HFF-Myc (cell line): ENCODE measurements around the gene SNAI1.

Experiments
- DNase-seq: peaks from one replicate; pipeline ENCODE4 v3.0.0-alpha.2; 2011; ENCODE audit warnings: low read depth; ENCODE audit errors: extremely low read depth
- H3K4me3 ChIP-seq: replicated peaks from 2 replicates; pipeline ENCODE4 v1.5.1; 2011; ENCODE audit warnings: low read depth, mild to moderate bottlenecking, control low read depth, low read length
- TF ChIP-seq, protein P1 (sequence below): IDR thresholded peaks from 2 replicates; pipeline ENCODE4 v1.5.1; 2012; ENCODE audit warnings: mild to moderate bottlenecking, low read depth, low read length, control low read depth; ENCODE audit errors: missing control alignments

SNAI1 gene

DNA sequence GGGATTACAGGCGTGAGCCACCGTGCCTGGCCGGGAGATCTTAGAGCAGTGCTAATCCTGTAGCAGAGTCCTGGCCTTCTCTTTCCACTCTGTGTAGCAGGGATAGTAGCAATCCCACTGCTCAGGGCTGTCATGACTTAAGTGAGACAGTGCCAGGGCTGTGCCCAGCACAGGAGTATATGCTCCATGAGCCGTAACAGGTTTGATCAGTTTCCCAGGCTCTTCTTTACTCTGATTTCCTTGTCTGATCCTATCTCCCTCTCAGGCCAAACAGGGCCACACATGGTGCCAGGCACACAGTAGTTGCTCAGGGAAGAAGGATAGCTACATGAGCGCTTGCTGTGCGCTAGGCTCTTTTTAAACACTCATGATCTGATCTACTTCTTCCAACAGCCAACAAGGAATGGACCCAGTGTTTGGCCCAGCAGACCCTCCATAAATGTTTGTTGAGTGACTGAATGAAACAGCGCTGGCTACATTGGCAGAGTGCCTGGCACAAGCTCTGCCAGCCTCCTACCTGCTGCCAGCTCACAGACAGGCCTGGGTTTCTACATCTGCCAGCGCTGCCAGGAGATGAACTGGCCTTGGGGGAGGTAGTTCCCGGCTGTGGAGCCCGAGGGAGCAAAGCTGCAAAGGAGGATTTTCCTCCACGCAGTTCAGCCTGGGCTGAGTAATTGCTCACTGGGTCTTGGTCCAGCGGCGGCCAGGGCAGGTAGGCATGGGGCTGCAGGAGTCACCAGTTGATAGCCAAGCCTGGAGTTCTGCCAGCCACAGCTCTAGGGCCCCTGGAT is 36.9 kb downstream of the SNAI1 start:
- TF ChIP-seq, protein P1, sequence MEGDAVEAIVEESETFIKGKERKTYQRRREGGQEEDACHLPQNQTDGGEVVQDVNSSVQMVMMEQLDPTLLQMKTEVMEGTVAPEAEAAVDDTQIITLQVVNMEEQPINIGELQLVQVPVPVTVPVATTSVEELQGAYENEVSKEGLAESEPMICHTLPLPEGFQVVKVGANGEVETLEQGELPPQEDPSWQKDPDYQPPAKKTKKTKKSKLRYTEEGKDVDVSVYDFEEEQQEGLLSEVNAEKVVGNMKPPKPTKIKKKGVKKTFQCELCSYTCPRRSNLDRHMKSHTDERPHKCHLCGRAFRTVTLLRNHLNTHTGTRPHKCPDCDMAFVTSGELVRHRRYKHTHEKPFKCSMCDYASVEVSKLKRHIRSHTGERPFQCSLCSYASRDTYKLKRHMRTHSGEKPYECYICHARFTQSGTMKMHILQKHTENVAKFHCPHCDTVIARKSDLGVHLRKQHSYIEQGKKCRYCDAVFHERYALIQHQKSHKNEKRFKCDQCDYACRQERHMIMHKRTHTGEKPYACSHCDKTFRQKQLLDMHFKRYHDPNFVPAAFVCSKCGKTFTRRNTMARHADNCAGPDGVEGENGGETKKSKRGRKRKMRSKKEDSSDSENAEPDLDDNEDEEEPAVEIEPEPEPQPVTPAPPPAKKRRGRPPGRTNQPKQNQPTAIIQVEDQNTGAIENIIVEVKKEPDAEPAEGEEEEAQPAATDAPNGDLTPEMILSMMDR: no peak
- no peak overlapping the region for H3K4me3 ChIP-seq
- DNase-seq: no peak

DNA sequence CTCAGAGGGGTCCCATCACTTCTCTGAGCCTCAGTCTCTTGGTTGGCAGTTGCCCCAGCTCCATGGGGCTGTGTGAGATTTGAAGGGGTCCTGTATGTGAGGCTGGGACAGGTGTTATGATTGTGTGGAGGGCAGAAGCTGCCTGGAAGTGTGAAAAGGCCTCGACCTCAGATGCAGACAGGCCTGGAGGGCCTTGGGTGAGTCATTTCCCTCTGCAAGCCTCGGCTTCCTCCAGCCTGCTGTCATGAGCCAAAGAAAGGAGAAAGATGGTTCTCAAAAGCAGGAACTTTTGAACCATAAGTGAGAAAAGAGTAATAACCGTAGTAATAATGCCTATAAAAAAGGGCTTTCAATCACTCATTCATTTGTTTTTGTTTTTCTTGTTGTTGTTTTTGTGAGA is 37.5 kb downstream of the SNAI1 start:
- TF ChIP-seq, protein P1: no peak
- DNase-seq: no peak
- no peak overlapping the region for H3K4me3 ChIP-seq

DNA sequence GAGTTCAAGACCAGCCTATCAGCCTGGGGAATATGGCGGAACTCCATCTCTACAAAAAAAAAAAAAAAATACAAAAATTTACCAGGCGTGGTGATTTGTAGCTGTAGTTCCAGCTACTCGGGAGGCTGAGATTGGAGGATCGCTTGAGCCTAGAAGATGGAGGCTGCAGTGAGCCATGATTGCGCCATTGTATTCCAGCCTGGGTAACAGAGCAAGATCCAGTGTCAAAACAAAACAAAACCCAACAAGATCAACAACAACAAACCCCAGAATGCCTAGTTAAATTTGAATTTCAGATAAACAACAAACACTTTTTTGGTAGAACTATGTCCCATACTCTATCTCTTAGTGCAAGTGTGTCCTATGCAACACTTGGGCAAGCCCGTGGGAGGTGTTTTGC is 39.9 kb downstream of the SNAI1 start:
- no peak overlapping the region for H3K4me3 ChIP-seq
- no peak for DNase-seq
- TF ChIP-seq, protein P1: no peak

DNA sequence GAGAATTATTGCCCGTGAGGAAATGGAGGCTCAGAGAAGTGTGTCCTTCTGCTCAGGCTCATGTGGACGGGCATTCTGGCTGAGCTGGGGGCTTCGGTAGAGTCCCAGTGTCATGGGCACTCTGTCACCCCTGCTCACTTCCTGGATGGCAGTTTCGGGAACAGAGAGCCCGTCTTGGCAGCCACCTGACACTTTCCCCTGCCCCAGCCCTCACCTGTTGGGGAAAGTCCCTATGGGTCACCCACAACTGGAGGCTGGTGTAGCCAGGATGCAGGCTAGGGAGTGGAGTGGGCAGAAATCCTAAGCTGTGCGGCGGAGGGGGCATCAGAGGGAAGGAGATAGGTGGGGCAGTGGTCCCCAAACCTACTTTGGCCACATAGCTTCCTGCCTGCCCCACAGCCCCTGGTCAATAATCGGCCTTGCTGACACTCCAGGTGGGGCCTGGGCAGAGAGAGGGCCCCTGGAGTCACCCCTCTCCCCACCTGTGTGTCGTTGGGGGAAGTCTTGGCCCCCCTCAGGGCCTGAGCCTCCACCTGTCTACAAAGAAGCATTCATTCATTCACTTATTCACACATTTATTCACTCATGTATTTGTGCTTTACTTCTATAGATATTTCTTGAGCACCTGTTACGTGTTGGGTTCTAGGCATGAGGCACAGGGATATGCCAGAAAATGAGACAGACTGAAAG is 40.5 kb downstream of the SNAI1 start:
- H3K4me3 ChIP-seq: no peak overlapping the region
- DNase-seq: no peak
- TF ChIP-seq, protein P1: no peak

DNA sequence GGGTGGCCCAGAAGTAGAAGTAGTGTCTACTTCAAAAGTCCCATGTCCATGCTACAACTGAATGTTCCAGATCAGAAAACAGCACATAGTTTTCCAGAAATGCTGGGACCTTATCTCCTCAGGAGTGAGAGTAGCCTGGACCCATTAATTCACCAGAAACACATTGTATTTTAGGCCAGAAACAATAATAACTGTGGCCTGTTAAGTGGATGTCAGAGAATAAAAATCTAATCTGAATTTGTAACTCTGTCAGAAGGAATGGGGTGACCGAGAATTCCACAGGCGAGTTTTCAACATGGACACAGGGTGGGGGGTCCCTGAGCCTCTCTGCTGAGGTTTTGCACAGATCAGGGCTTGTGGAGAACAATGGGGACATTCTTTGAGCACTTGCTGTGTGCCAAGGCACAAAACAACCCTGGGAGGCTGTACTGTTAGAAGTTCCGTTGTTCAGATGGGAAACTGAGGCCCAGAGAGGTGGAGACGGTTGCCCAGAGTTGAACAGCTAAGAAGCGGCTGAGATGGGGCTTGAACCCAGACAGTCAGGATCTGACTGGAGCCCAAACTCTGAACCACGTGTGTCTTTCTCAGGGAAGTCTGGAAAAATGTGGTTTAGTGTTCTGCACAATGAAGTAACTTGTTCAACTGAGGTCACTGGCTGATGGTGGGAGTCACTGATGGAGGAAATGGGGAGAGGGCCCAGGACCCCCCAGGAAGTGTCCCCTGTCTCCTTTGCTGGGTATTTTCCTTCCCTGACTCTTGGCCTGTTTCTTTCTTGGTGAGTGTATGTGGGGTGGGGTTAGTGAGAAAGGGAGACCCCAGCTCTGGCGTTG is 44.2 kb downstream of the SNAI1 start:
- TF ChIP-seq, protein P1: no peak
- no peak for DNase-seq
- no peak overlapping the region for H3K4me3 ChIP-seq

DNA sequence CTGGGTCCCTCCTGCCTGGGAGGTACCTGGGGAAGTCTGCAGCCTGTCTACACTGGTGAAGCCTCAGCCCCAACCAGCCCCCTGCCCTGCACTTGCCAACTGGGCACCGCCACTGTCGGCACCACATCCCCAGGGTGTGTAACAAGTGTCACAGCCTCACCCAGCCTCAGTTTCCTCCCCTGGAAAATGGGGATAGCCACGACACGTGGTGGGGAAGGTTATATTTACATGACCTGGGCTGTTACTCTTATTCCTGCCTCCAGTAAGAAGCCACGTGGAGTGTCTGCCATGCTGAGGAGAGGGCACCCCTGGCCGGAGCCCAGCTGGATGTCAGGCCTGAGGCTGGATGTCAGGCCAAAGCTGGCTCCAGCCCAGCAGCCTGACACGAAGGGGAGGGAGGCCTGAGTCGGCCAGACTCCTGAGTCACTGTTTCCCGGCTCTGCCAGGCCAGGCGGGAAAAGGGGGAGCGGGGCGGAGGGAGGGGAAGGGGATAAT is 44.9 kb downstream of the SNAI1 start:
- TF ChIP-seq, protein P1: no peak
- DNase-seq: peak; percentile 53
- no peak overlapping the region for H3K4me3 ChIP-seq
